Measurements from ENCODE around the gene OXCT2. TPM values are rescaled to one million over a fixed set of nuclear protein-coding genes. Genes with fewer than 3 reads are reported as not detected.

The OXCT2 gene
- total RNA-seq, 2 experiments from 2014 or later: not detected

- no peak for ATAC-seq (ENCODE audit: poor library complexity)
- H3K27ac ChIP-seq (ENCODE audit: low read depth in 1 of 2, low read length in 2 of 2): no peak overlapping the region
Measured at GRCh38 chr1:39737546-39738169, 33.5 kb downstream of the OXCT2 start.

GRCh38 chr1:39735731-39736130 lies 35.4 kb downstream of the OXCT2 start:
- ATAC-seq (ENCODE audit: poor library complexity) (no peak), DNase-seq (no peak)
- no peak for TF ChIP-seq CTCF (IDR thresholded peaks at IDR 0.05)
- Histone ChIP-seq H3K4me3 (ENCODE audit: low read length) (no peak overlapping the region), H3K27ac (ENCODE audit: low read depth in 1 of 2, low read length in 2 of 2) (no peak overlapping the region), H3K27me3 (ENCODE audit: control insufficient read depth in 1 of 2, insufficient read depth in 2 of 2, low read length in 2 of 2) (peaks cover 18 to 33% of the 10 kb centered on the region in 2 experiments), H3K4me1 (ENCODE audit: insufficient read depth, low read length) (peaks cover 21% of the 10 kb centered on the region), H3K9me3 (ENCODE audit: control insufficient read depth in 1 of 2, insufficient read depth in 1 of 2, low read length in 2 of 2) (peaks cover 0 to 4% of the 10 kb centered on the region in 2 experiments), H3K36me3 (ENCODE audit: insufficient read depth, low read length) (peaks cover 6% of the 10 kb centered on the region)
- H3K4me3 Mint-ChIP-seq: no peak overlapping the region
- peaks cover 50% of the 10 kb centered on the region for H3K27me3 Mint-ChIP-seq
- peaks cover 22% of the 10 kb centered on the region for H3K4me1 Mint-ChIP-seq (ENCODE audit: low read depth)
- H3K27ac Mint-ChIP-seq: no peak overlapping the region
- intact Hi-C loops (cut with DNase I, micrococcal nuclease): loop anchor here in 1 of 2 experiments (5.0 kb wide), 1 partner anchor 302 kb away; no protein-coding TSS in a partner anchor
- POLR2A ChIA-PET: interaction anchor here (1.0 kb wide), 1 partner anchor 304 kb away, joined by 3 read pairs; the partner anchor contains the start of gene CAP1
- H3K36me3 Mint-ChIP-seq (ENCODE audit: low read depth): peaks cover 21% of the 10 kb centered on the region
- CTCF ChIA-PET: interaction anchor here (1.2 kb wide), 1 partner anchor 16 kb away, joined by 5 read pairs; no protein-coding TSS in a partner anchor
- H3K9me3 Mint-ChIP-seq: no peaks in the 10 kb centered on the region

More at GRCh38 chr1:39737546-39738169, 33.5 kb downstream of the OXCT2 start:
- peaks cover 21% of the 10 kb centered on the region for H3K4me1 ChIP-seq (ENCODE audit: insufficient read depth, low read length)
- no peak overlapping the region for H3K4me3 ChIP-seq (ENCODE audit: low read length)
- DNase-seq: peak in 1 of 14 experiments; percentile 42
- POLR2A ChIA-PET: interaction anchor here (0.9 to 2.3 kb wide), 9 partner anchors 9 to 1878 kb away, joined by 3 to 28 read pairs (median 4); partner anchors contain the start of genes CITED4, HPCAL4, MTF1 and PABPC4
- peaks cover 0 to 4% of the 10 kb centered on the region in 2 experiments for H3K9me3 ChIP-seq (ENCODE audit: control insufficient read depth in 1 of 2, insufficient read depth in 1 of 2, low read length in 2 of 2)
- intact Hi-C loops (cut with DNase I, micrococcal nuclease): loop anchor here in 1 of 2 experiments (5.0 kb wide), 1 partner anchor 300 kb away; no protein-coding TSS in a partner anchor
- Mint-ChIP-seq H3K4me3 (peak overlapping the region; percentile 1), H3K36me3 (ENCODE audit: low read depth) (peaks cover 40% of the 10 kb centered on the region), H3K27me3 (peaks cover 38% of the 10 kb centered on the region), H3K27ac (peak overlapping the region; percentile 87), H3K4me1 (ENCODE audit: low read depth) (peaks cover 34% of the 10 kb centered on the region), H3K9me3 (no peaks in the 10 kb centered on the region)
- H3K36me3 ChIP-seq (ENCODE audit: insufficient read depth, low read length): peaks cover 26% of the 10 kb centered on the region
- peaks cover 15 to 30% of the 10 kb centered on the region in 2 experiments for H3K27me3 ChIP-seq (ENCODE audit: control insufficient read depth in 1 of 2, insufficient read depth in 2 of 2, low read length in 2 of 2)
- CTCF ChIA-PET: interaction anchor here (1.2 to 3.4 kb wide), 3 partner anchors 79 to 161 kb away, joined by 4 to 9 read pairs (median 5); partner anchors contain the start of gene PABPC4
- no peak for TF ChIP-seq CTCF (IDR thresholded peaks at IDR 0.05)

GRCh38 chr1:39733161-39733560 lies 38.0 kb downstream of the OXCT2 start:
- CTCF ChIA-PET: no interaction called here
- no peak overlapping the region for H3K4me3 Mint-ChIP-seq
- Histone ChIP-seq H3K4me1 (ENCODE audit: insufficient read depth, low read length) (peaks cover 5% of the 10 kb centered on the region), H3K9me3 (ENCODE audit: control insufficient read depth in 1 of 2, insufficient read depth in 1 of 2, low read length in 2 of 2) (peaks cover 0 to under 1% of the 10 kb centered on the region in 2 experiments), H3K27ac (ENCODE audit: low read depth in 1 of 2, low read length in 2 of 2) (no peak overlapping the region), H3K36me3 (ENCODE audit: insufficient read depth, low read length) (no peaks in the 10 kb centered on the region), H3K4me3 (ENCODE audit: low read length) (no peak overlapping the region), H3K27me3 (ENCODE audit: control insufficient read depth in 1 of 2, insufficient read depth in 2 of 2, low read length in 2 of 2) (peaks cover 24 to 47% of the 10 kb centered on the region in 2 experiments)
- H3K9me3 Mint-ChIP-seq: no peaks in the 10 kb centered on the region
- TF ChIP-seq CTCF (IDR thresholded peaks at IDR 0.05): no peak
- POLR2A ChIA-PET: no interaction called here
- no peaks in the 10 kb centered on the region for H3K36me3 Mint-ChIP-seq (ENCODE audit: low read depth)
- no peak for ATAC-seq (ENCODE audit: poor library complexity)
- DNase-seq: no peak
- peaks cover 76% of the 10 kb centered on the region for H3K27me3 Mint-ChIP-seq
- no peaks in the 10 kb centered on the region for H3K4me1 Mint-ChIP-seq (ENCODE audit: low read depth)
- intact Hi-C loops (cut with DNase I, micrococcal nuclease): no loop called here
- no peak overlapping the region for H3K27ac Mint-ChIP-seq

Data from CD4-positive, alpha-beta T cell (primary cell).